ENCODE data around the gene GOLM1. TPM values are rescaled to one million over a fixed set of nuclear protein-coding genes. Genes with fewer than 3 reads are reported as not detected.

Gene GOLM1
- total and polyA plus RNA-seq, 2 experiments from 2014 or later: 60.2 to 66.7 TPM

- Histone ChIP-seq H3K27me3 (no peaks in the 10 kb centered on the region), H3K36me3 (no peaks in the 10 kb centered on the region), H3K4me3 (no peak overlapping the region), H3K9me3 (ENCODE audit: low read depth) (no peaks in the 10 kb centered on the region), H3K4me1 (ENCODE audit: low read depth) (no peaks in the 10 kb centered on the region), H3K27ac (no peak overlapping the region)
- no peak for TF ChIP-seq CTCF (IDR thresholded peaks at IDR 0.05; ENCODE audit: low read depth, low read length)
- no peak for DNase-seq (ENCODE audit: low read depth in 1 of 2, low spot score in 1 of 2)
Measured at GRCh38 chr9:86134361-86134760, 35.0 kb upstream of the GOLM1 start.

DNA sequence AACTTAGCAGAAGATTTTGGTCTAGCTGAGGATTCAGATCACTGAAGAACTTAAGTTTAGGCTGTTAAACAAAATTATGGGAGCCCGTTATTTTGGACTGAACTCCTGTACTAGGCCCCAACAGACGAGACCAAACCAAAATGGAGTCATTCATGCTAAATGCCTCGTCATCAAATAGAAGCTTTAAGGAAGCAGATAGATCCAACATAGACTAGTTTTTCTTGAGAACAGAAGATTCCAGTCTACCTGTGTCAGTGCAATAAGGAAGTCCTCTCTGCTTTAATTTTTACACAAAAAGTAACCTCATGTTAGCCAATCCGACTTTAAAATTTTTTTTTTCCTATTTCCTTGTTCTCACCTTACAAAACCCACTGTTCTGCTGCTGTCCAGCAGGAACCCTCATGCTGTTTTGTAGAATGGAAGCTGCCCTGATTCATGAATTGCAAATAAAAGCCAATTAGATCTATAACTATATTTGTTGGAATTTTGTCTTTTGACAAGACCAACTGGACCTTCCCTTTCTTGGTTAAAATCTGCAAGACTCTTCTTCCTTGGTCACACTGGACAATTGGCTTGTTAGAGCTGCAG lies 29.0 kb upstream of the GOLM1 start:
- Histone ChIP-seq H3K27me3 (no peaks in the 10 kb centered on the region), H3K4me1 (ENCODE audit: low read depth) (peaks cover 14% of the 10 kb centered on the region), H3K9me3 (ENCODE audit: low read depth) (no peaks in the 10 kb centered on the region), H3K27ac (peak overlapping the region; percentile 80), H3K4me3 (no peak overlapping the region), H3K36me3 (no peaks in the 10 kb centered on the region)
- DNase-seq (ENCODE audit: low read depth in 1 of 2, low spot score in 1 of 2): no peak
- no peak for TF ChIP-seq CTCF (IDR thresholded peaks at IDR 0.05; ENCODE audit: low read depth, low read length)

- H3K4me3 ChIP-seq: no peak overlapping the region
- DNase-seq (ENCODE audit: low read depth in 1 of 2, low spot score in 1 of 2): peak; percentile 91 to 93
- H3K4me1 ChIP-seq (ENCODE audit: low read depth): peaks cover 14% of the 10 kb centered on the region
- H3K36me3 ChIP-seq: no peaks in the 10 kb centered on the region
- TF ChIP-seq CTCF (IDR thresholded peaks at IDR 0.05; ENCODE audit: low read depth, low read length): no peak
- peak overlapping the region; percentile 80 for H3K27ac ChIP-seq
- no peaks in the 10 kb centered on the region for H3K27me3 ChIP-seq
- H3K9me3 ChIP-seq (ENCODE audit: low read depth): no peaks in the 10 kb centered on the region
Measured at GRCh38 chr9:86126998-86127972, 27.9 kb upstream of the GOLM1 start.

DNA sequence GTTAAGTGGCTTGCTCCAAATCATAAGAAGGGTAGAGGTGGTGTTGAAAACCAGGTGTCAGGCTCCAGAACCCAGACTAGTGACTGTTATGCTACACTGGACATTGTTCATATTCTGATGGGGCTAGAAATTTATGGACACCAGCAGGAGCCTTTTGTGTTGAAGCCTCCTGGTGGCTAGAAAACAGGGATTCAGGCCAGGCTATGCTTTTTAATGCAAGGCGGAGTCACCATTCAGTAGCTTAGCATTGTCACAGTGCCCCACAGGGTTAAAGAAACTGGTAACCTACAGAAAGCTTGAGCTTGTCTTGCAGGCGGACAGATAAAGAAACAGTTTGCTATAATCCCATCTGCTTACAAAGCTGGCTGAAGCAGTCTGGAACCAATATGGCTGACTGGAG lies 23.0 kb upstream of the GOLM1 start:
- Histone ChIP-seq H3K36me3 (no peaks in the 10 kb centered on the region), H3K9me3 (ENCODE audit: low read depth) (no peaks in the 10 kb centered on the region), H3K27me3 (no peaks in the 10 kb centered on the region), H3K4me1 (ENCODE audit: low read depth) (peaks cover 7% of the 10 kb centered on the region), H3K4me3 (no peak overlapping the region), H3K27ac (no peak overlapping the region)
- no peak for DNase-seq (ENCODE audit: low read depth in 1 of 2, low spot score in 1 of 2)
- peak; percentile 14 for TF ChIP-seq CTCF (IDR thresholded peaks at IDR 0.05; ENCODE audit: low read depth, low read length)

GRCh38 chr9:86119457-86119856 lies 20.1 kb upstream of the GOLM1 start:
- Histone ChIP-seq H3K27me3 (no peaks in the 10 kb centered on the region), H3K36me3 (no peaks in the 10 kb centered on the region), H3K9me3 (ENCODE audit: low read depth) (no peaks in the 10 kb centered on the region), H3K4me1 (ENCODE audit: low read depth) (no peaks in the 10 kb centered on the region), H3K4me3 (no peak overlapping the region), H3K27ac (no peak overlapping the region)
- no peak for DNase-seq (ENCODE audit: low read depth in 1 of 2, low spot score in 1 of 2)
- no peak for TF ChIP-seq CTCF (IDR thresholded peaks at IDR 0.05; ENCODE audit: low read depth, low read length)

Data from cardiac muscle cell (in vitro differentiated cells and primary cell).